Measurements from ENCODE around the gene RIBC2. TPM values are rescaled to one million over a fixed set of nuclear protein-coding genes. Genes with fewer than 3 reads are reported as not detected.

The RIBC2 gene
- total and polyA plus RNA-seq, 2 of the 4 experiments (the other 2 are of a cell fraction) = 0.29 to 0.36 TPM

- H2BK15ac ChIP-seq (ENCODE audit: low read depth, low read length) = peak overlapping the region; percentile 83; the same call in 1 of the 3 replicates
- peak overlapping the region; percentile 85; the same call in 1 of the 2 replicates for H4K91ac ChIP-seq (ENCODE audit: insufficient read depth, low read depth, low read length)
- peak overlapping the region; percentile 92; the same call in 1 of the 2 replicates for H2BK20ac ChIP-seq (ENCODE audit: low read depth, low read length)
- peaks cover 5% of the 10 kb centered on the region for H3K9me1 ChIP-seq (ENCODE audit: insufficient read depth, low read length)
- peak overlapping the region in 1 of 2 experiments; percentile 74; a peak in 1 of 4 replicates for H4K8ac ChIP-seq (ENCODE audit: low read depth in 2 of 2, low read length in 2 of 2)
- intact Hi-C loops (cut with micrococcal nuclease) (no loop called here), dilution Hi-C loops (cut with HindIII; ENCODE audit: low sequenced_read_pairs, unreplicated experiment) (no loop called here), in situ Hi-C loops (cut with MboI; ENCODE audit: low sequenced_read_pairs) (no loop called here)
- H3K9me3 ChIP-seq (ENCODE audit: control insufficient read depth, insufficient read depth, low read length) = no peaks in the 10 kb centered on the region
- TF ChIP-seq POLR2A (IDR thresholded peaks at IDR 0.05; ENCODE audit: low read depth, low read length) (no peak), BHLHE40 (IDR thresholded peaks at IDR 0.05; ENCODE audit: low read depth, low read length) (no peak), ELK1 (IDR thresholded peaks at IDR 0.05; ENCODE audit: borderline replicate concordance, low read depth, low read length) (no peak), FOS (IDR thresholded peaks at IDR 0.05; ENCODE audit: low read depth, low read length) (no peak), MAZ (IDR thresholded peaks at IDR 0.05; ENCODE audit: borderline replicate concordance, low read depth, low read length) (no peak), MAFK (IDR thresholded peaks at IDR 0.05; ENCODE audit: low read depth, low read length) (no peak), RAD21 (IDR thresholded peaks at IDR 0.05; ENCODE audit: low read length) (no peak), NFE2L2 (IDR thresholded peaks at IDR 0.05; ENCODE audit: low read depth, low read length) (no peak), MXI1 (IDR thresholded peaks at IDR 0.05; ENCODE audit: borderline replicate concordance, low read depth, low read length) (no peak), CEBPB (IDR thresholded peaks at IDR 0.05; ENCODE audit: low read depth, low read length) (no peak), USF2 (IDR thresholded peaks at IDR 0.05; ENCODE audit: low read depth, low read length) (no peak), SMC3 (IDR thresholded peaks at IDR 0.05; ENCODE audit: low read depth, low read length) (no peak), RCOR1 (IDR thresholded peaks at IDR 0.05; ENCODE audit: insufficient replicate concordance, low read length) (no peak), CTCF (conservative IDR thresholded peaks at IDR 0.05; ENCODE audit: low read depth, low read length) (no peak), RFX5 (IDR thresholded peaks at IDR 0.05; ENCODE audit: low read depth, low read length) (no peak), CHD1 (IDR thresholded peaks at IDR 0.05; ENCODE audit: low read depth, low read length) (no peak)
- H3K18ac ChIP-seq (ENCODE audit: low read depth, low read length) = peak overlapping the region; percentile 53; the same call in 1 of the 2 replicates
- H2AFZ ChIP-seq (replicated peaks; ENCODE audit: low read length, poor library complexity) = peak overlapping the region; percentile 61
- H3K14ac ChIP-seq (replicated peaks; ENCODE audit: low read depth, low read length) = peak overlapping the region; percentile 73; the same call in 1 of the 2 replicates
- POLR2A ChIA-PET (ENCODE audit: unreplicated experiment) = no interaction called here
- no peak overlapping the region for H3K4me2 ChIP-seq (ENCODE audit: low read depth, low read length)
- H3K4me1 ChIP-seq (ENCODE audit: control insufficient read depth, insufficient read depth, low read length) = peaks cover 21% of the 10 kb centered on the region
- no peaks in the 10 kb centered on the region for H4K20me1 ChIP-seq (ENCODE audit: insufficient read depth, low read length)
- no peak overlapping the region for H3K4me3 ChIP-seq (ENCODE audit: insufficient read depth, low read depth, low read length)
- no peaks in the 10 kb centered on the region for H3K27me3 ChIP-seq (ENCODE audit: control insufficient read depth, insufficient read depth, low read length)
- DNase-seq = peak; percentile 31
- CTCF ChIA-PET = interaction anchor here (0.6 to 2.0 kb wide), 4 partner anchors 57 to 112 kb away, joined by 3 to 8 read pairs (median 6); no protein-coding TSS in a partner anchor
- peak overlapping the region; percentile 87; the same call in 1 of the 2 replicates for H2AK5ac ChIP-seq (ENCODE audit: low read depth, low read length)
- H2AK9ac ChIP-seq (replicated peaks; ENCODE audit: low read depth, low read length, poor library complexity) = peak overlapping the region; percentile 67
- no CpG with 5 or more reads among the region's 5 CpGs for WGBS, 2 experiments (ENCODE audit: extremely low coverage in 2 of 2, insufficient read length in 1 of 2)
- peak overlapping the region; percentile 65; the same call in 1 of the 2 replicates for H3K23ac ChIP-seq (ENCODE audit: low read depth, low read length)
- peak overlapping the region; percentile 61 for H2BK120ac ChIP-seq (ENCODE audit: low read depth, low read length)
- no TSS peak for BruUV-seq (replicated peaks)
- H4K5ac ChIP-seq (ENCODE audit: low read depth, low read length) = no peak overlapping the region
- H3K79me1 ChIP-seq (ENCODE audit: low read depth in 1 of 2, low read length in 2 of 2) = no peaks in the 10 kb centered on the region
- H3K56ac ChIP-seq (ENCODE audit: extremely low read depth, insufficient read depth, low read length) = no peak overlapping the region; the same call in 1 of the 2 replicates
- no peaks in the 10 kb centered on the region for H3K36me3 ChIP-seq (ENCODE audit: control insufficient read depth, insufficient read depth, low read length)
- H3K4ac ChIP-seq (ENCODE audit: low read depth, low read length) = peak overlapping the region; percentile 90
- H3K9ac ChIP-seq (ENCODE audit: low read depth, low read length) = no peak overlapping the region
- ATAC-seq (ENCODE audit: low read depth) = peak; percentile 9; the same call in 1 of the 2 replicates
- no peak overlapping the region; the same call in 1 of the 2 replicates for H3K27ac ChIP-seq (ENCODE audit: insufficient read depth, low read length)
- no peak overlapping the region for H2BK5ac ChIP-seq (ENCODE audit: low read depth, low read length, poor library complexity, severe bottlenecking)
These were observed 28.6 kb downstream of the RIBC2 start for GRCh38 chr22:45442116-45442515.

Measured in IMR-90 (cell line).